Measurements from ENCODE around the gene CACNA2D1.

DNA sequence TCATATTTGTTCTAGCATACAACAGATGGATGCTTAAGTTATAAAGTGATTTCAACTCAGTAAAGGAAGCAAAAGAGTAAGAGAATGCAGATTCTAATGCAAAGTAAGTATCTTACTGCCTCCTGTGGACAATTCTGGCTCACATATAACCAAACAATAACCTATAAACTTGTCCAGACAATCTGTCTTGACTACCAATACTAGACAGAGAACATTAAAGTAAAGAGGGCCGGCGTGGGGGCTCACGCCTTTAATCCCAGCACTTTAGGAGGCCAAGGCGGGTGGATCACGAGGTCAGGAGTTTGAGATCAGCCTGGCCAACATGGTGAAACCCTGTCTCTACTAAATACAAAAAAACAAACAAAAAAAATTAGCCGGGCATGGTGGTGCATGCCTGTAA is 329.3 kb downstream of the CACNA2D1 start:
- TF ChIP-seq CTCF (IDR thresholded peaks at IDR 0.05) (no peak), POLR2A (IDR thresholded peaks at IDR 0.05) (no peak)
